NOMO-1 treated with DMSO at 0.1 percent for 48 hours (cell line): ENCODE measurements around the gene TUFT1.
"Not testable (repeated sequence)": the region's sequence is repeated elsewhere in the genome, so short reads cannot be mapped to it uniquely, and the experiment has no call there.

Experiments
- DNase-seq: peaks from one replicate; lab custom pipeline; 2025; ENCODE audit not compliant: unreplicated experiment; lab: John Stamatoyannopoulos, UW

TUFT1 gene

DNA sequence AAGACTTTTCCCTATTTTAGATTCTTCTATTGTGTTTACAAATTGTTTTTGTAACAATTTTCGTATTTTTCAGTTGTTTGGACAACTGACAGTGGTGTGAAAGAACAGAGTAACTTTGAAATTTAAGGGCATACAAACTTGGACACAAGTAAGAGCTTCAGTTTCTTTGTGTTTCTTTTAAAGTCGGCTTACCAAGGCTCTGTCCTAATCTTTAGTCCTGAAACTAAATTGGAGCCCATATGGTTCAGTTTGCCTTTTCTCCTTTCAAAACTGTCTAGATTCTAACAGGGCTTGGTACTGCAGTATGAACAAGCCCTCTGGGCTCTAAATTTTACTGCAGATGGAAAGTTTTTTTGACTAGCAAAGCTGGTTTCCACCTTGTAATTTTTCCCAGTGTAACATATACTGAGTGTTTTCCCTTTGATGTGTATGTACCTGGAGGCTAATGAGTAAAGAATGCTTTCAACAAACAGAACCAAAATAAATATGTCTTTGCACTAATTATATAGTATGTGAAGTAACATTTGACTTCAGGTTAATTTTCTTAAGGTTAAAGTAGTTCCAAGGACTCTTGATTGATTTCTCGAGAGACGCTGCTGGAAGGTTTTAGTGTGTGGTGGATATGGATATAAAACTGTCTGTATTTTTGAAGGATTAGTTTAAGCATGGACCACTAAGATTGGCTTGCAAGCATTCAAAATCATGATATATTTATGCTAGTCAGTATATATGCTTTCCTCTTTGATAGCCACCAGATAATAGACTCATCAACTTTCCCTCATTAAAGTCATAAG lies 75.8 kb downstream of the TUFT1 start:
- no peak for DNase-seq

DNA sequence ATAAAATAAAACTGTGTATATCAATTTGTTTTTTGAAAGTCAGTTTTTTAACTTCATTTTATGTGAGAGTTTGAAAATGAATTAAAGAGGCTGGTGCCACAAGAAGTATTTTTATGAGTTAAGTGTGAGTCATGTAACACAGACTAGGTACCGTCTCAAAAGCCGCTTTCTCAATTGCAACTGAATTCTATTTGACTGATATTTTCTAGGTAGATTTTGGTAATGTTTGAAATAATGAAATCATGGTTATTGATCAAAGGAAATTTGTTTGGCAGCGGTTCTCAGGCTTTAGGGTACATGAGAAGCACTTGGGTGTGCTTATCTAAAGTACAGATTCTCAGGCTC lies 76.4 kb downstream of the TUFT1 start:
- DNase-seq, result peak; percentile 5

DNA sequence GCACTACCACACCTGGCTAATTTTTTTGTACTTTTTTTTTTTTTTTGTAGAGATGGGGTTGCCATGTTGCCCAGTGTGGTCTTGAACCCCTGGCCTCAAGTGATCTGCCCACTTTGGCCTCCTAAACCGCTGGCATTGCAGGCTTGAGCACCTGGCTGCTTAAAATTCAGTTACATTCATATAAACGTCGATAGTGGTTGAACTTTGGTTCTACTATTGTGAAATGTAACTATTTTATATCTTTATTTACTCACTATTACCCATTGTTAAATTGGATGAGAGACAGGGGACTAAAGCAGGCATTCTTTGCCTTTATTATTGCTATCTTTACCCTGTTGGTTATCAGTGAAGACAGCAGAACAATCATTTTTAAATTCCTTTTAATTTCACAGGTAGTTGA lies 77.9 kb downstream of the TUFT1 start:
- no peak for DNase-seq

DNA sequence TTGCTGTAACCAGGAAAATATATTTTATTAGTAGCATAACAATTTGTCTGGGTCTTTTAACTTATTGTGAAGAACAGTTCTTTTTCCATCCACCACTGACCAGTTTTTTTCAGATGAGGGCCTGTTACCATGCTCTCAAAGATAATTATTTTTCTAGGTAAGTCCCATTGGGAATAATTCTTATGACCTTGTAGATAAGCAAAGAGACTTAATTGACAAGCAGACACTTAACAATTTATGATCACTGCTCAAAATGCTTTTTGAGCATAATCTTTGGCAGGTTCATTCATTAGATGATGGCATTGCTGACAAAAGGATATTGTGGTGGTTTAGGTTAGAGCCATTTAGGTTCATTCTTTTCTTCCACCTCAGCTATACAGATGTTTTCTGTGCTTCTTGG lies 78.4 kb downstream of the TUFT1 start:
- DNase-seq, result no peak

DNA sequence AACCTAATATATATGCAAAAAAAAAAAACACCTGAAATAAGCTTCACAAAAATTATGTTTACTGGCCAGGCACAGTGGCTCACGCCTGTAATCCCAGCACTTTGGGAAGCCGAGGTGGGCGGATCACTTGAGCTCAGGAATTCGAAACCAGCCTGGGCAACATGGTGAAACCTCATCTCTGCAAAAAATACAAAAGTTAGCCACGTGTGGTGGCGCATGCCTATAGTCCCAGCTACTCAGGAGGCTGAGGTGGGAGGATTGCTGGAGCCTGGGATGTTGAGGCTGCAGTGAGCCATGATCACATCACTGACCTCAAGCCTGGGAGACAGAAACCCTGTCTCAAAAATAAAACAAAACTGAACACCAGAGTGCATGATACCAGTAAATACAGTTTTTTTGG lies 78.9 kb downstream of the TUFT1 start:
- DNase-seq, result not testable (repeated sequence)

DNA sequence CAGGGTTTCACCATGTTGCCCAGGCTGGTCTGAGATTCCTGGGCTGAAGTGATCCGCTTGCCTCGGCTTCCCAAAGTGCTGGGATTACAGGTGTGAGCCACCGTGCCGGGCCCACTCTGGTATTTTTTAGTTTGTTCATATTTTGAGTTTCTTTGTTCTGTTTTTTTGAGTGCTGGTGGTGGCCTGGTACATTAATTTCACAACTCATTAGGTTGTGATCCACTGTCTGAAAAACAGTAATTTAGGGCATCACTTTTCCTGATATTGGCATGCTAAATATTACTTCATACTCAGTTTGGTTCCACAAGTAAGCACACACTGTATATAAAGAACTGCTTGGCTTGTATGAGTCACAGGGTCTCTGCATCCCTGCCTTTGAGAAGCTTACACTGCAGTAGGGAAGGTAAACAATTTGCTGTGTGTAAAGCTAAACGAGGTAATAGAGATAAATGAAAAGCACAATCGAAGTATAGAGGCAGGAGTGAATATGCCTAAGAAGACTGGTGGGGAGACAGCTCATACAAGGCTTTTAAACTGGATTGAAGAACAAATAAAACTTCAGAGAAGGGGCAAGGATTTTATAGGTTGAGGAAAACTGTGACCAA lies 79.5 kb downstream of the TUFT1 start:
- no peak for DNase-seq

DNA sequence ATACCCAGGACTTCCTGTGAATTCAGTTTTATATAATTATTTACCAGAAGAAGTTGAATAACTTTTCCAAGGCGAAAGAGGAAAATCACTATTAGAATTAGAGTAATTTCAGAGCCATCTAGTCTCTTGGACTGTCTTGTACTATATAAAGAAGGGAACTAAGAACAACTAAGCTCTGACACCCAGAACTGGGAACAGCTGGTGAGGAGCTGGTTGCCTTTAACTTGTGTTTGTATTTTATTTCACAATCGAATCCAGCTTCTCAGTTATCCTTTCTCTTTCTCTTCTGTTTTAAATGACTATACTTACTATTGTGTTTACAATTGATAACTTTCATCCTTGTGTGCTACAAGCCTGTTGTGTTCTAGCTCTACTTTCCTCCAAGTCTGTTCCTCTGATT lies 80.2 kb downstream of the TUFT1 start:
- DNase-seq, result peak; percentile 52

DNA sequence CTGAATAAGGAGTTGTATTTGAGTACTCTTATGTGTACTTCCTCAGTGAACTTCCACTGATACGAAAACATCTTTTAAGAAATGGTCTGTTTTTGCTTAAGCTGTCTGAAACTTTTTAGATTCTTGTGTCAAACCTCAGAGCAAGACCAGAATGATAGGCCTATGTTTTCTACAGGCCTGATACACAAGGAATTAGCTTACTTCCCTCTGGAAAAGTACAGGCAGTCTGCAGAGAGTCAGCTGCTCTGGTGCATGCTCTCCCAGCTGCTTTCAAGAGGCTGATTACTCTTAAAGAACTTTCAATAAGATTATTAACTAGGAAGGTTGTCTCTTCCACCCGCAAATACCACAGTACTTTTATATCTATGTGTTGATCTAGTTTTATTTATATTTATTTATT lies 81.2 kb downstream of the TUFT1 start:
- no peak for DNase-seq

DNA sequence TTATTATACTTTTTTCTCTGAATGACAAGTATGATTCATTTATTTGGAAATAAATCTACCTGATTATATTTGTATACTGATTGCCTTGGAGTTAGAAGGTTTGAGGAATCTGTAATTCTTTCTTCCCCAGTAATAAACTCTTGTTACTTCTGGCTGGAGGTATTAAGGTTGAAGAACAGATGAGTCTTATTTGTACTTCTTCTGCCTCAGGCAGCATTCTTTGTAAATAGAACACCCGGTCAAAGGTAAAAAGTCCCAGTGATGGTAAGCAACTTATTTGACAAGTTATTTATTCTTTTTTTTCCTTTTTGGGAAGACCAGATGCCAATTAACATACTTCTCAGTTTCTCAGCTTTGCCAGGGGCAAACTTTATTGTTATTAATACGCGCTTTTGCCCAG lies 84.7 kb downstream of the TUFT1 start:
- no peak for DNase-seq

DNA sequence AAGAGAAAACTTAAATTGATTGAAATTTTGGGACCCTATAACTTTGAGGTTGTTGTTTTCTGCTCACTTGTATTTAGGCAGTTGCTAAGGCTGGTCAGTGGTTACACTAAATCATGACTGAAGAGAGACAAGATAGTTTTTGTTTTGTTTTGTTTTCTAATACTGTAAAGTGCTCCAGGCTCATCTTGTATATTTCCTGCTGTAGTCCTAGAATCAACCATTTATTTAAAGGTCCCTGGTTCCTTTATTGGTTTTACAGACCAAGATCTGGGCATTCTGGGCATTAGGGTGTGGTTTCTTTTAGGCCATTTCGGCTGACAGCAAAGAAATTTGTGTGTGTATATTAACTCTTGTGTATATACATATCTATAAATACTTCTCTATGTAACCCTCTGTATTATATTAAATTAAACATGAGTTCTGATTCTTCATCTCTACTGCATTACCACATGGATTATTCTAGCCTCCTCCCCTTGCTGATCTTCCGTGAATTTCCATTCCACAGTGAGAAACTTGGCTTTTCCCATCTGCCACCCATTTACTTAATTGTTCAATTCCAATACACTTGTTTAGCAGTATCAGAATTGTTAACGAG lies 86.7 kb downstream of the TUFT1 start:
- DNase-seq, result no peak

DNA sequence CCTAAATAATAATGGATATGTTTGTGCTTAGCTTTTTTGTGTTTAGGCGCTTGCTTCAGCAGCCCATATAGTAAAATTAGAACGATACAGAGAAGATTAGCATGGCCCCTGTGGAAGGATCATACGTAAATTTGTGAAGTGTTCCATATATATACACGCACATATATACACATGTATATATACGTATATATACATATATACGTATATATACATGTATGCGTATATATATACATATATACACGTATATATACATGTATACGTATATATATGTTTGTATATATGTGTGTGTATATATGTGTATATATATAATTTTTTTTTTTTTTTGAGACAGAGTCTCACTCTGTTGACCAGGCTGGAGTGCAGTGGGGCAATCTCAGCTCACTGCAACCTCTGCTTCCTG lies 89.2 kb downstream of the TUFT1 start:
- DNase-seq, result no peak
